Kidney capillary endothelial cell (primary cell): ENCODE data around the gene PHACTR3.

Experiments
- DNase-seq: peaks from one replicate; pipeline ENCODE4 v3.0.0-alpha.2; 2018; ENCODE audit warnings: low spot score

PHACTR3 gene

GRCh38 chr20:59574308-59574707 lies 30.0 kb upstream of the PHACTR3 start:
- no peak for DNase-seq

GRCh38 chr20:59575216-59575615 lies 29.1 kb upstream of the PHACTR3 start:
- no peak for DNase-seq

- no peak for DNase-seq
These were observed 28.7 kb upstream of the PHACTR3 start for GRCh38 chr20:59575653-59576052.

GRCh38 chr20:59576216-59576953 lies 28.0 kb upstream of the PHACTR3 start:
- no peak for DNase-seq

GRCh38 chr20:59577037-59577808 lies 27.1 kb upstream of the PHACTR3 start:
- DNase-seq: no peak

GRCh38 chr20:59577809-59578435 lies 26.4 kb upstream of the PHACTR3 start:
- DNase-seq: no peak

GRCh38 chr20:59578436-59579403 lies 25.6 kb upstream of the PHACTR3 start:
- no peak for DNase-seq

GRCh38 chr20:59579404-59580145 lies 24.8 kb upstream of the PHACTR3 start:
- no peak for DNase-seq

- no peak for DNase-seq
These were observed 24.0 kb upstream of the PHACTR3 start for GRCh38 chr20:59580146-59580946.

GRCh38 chr20:59580991-59581401 lies 23.3 kb upstream of the PHACTR3 start:
- no peak for DNase-seq

- no peak for DNase-seq
These were observed 22.2 kb upstream of the PHACTR3 start for GRCh38 chr20:59581993-59582679.

GRCh38 chr20:59583428-59584277 lies 20.7 kb upstream of the PHACTR3 start:
- no peak for DNase-seq

- no peak for DNase-seq
These were observed 19.9 kb upstream of the PHACTR3 start for GRCh38 chr20:59584278-59584925.

GRCh38 chr20:59585714-59586409 lies 18.5 kb upstream of the PHACTR3 start:
- DNase-seq: no peak

GRCh38 chr20:59586613-59587012 lies 17.7 kb upstream of the PHACTR3 start:
- no peak for DNase-seq

- DNase-seq: no peak
These were observed 16.8 kb upstream of the PHACTR3 start for GRCh38 chr20:59587570-59587969.

- DNase-seq: no peak
These were observed 16.0 kb upstream of the PHACTR3 start for GRCh38 chr20:59588236-59588855.
